ENCODE results near the gene FAM227B. TPM values are rescaled to one million over a fixed set of nuclear protein-coding genes. Genes with fewer than 3 reads are reported as not detected.

FAM227B gene
- total RNA-seq, 1 donor from 2014 or later, result 18.5 TPM

DNA sequence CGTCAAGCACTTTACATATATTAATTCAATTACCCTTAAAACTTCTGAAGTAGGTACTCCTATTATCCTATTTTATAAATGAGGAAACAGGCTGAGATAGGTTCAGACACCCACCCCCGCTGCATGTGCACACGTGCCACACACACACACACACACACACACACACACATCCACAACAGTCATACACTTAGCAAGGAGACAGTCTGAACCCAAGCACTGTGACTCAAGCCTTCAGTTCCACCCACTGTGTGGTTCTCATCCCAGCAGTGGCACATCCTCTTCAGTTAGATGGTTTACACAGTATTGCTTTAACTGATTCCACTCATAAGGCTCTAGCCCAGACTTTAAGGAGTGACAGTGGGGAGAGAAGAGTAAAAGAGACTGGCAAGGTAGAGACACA lies 288.7 kb downstream of the FAM227B start:
- no peak for DNase-seq
- Histone ChIP-seq H3K36me3 (peaks cover 22% of the 10 kb centered on the region), H3K9me3 (replicated peaks) (no peaks in the 10 kb centered on the region), H3K27me3 (ENCODE audit: low read depth) (no peaks in the 10 kb centered on the region), H3K4me3 (no peak overlapping the region), H3K4me1 (no peaks in the 10 kb centered on the region), H3K27ac (replicated peaks) (no peak overlapping the region)
- TF ChIP-seq, protein P1, sequence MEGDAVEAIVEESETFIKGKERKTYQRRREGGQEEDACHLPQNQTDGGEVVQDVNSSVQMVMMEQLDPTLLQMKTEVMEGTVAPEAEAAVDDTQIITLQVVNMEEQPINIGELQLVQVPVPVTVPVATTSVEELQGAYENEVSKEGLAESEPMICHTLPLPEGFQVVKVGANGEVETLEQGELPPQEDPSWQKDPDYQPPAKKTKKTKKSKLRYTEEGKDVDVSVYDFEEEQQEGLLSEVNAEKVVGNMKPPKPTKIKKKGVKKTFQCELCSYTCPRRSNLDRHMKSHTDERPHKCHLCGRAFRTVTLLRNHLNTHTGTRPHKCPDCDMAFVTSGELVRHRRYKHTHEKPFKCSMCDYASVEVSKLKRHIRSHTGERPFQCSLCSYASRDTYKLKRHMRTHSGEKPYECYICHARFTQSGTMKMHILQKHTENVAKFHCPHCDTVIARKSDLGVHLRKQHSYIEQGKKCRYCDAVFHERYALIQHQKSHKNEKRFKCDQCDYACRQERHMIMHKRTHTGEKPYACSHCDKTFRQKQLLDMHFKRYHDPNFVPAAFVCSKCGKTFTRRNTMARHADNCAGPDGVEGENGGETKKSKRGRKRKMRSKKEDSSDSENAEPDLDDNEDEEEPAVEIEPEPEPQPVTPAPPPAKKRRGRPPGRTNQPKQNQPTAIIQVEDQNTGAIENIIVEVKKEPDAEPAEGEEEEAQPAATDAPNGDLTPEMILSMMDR (IDR thresholded peaks at IDR 0.05; ENCODE audit: borderline replicate concordance), result no peak
- intact Hi-C loops (cut with micrococcal nuclease), result no loop called here

DNA sequence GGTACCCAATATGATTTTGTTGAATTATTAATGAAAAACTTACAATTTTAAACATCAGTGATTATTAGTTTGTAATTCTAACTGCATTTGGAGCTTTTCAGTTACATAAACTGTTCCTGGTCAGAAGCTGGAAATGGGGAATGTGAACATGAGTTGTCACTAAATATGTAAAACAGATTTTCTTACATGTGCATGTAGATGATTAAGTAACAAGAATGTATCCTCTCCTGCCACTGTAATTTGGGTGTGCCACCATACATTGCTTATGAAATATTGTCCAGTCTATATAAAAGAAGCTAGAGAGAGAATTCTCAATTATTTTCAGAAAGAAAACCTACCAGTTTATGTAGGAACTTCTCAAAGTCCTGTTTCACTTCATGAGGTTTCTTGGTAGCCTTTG lies 289.2 kb downstream of the FAM227B start:
- no peak for DNase-seq
- Histone ChIP-seq H3K27me3 (ENCODE audit: low read depth) (no peaks in the 10 kb centered on the region), H3K4me3 (no peak overlapping the region), H3K4me1 (no peaks in the 10 kb centered on the region), H3K36me3 (peaks cover 22% of the 10 kb centered on the region), H3K9me3 (replicated peaks) (no peaks in the 10 kb centered on the region), H3K27ac (replicated peaks) (no peak overlapping the region)
- TF ChIP-seq, protein P1 (IDR thresholded peaks at IDR 0.05; ENCODE audit: borderline replicate concordance), result no peak
- intact Hi-C loops (cut with micrococcal nuclease), result no loop called here

DNA sequence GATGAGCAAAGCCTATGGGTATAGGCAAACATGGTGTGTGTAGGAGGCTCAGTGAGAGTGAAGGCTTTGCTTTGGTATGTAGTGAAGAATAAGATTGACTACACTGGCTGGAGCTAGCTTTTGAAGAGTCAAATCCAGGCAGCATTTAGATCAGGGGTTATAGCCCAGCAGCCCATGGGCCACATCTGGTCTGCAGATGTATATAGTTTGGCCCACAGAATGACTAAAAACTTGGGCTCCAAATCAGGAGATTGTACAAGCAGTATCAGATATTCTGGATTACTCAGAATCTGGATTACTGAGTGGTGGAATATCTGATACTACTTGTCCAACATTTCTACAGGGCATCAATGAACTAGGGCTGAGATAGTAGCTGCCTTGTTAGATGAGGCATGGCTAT lies 290.5 kb downstream of the FAM227B start:
- Histone ChIP-seq H3K27ac (replicated peaks) (no peak overlapping the region), H3K4me3 (no peak overlapping the region), H3K4me1 (no peaks in the 10 kb centered on the region), H3K36me3 (peaks cover 22% of the 10 kb centered on the region), H3K9me3 (replicated peaks) (no peaks in the 10 kb centered on the region), H3K27me3 (ENCODE audit: low read depth) (no peaks in the 10 kb centered on the region)
- TF ChIP-seq, protein P1 (IDR thresholded peaks at IDR 0.05; ENCODE audit: borderline replicate concordance), result no peak
- intact Hi-C loops (cut with micrococcal nuclease), result no loop called here
- no peak for DNase-seq

DNA sequence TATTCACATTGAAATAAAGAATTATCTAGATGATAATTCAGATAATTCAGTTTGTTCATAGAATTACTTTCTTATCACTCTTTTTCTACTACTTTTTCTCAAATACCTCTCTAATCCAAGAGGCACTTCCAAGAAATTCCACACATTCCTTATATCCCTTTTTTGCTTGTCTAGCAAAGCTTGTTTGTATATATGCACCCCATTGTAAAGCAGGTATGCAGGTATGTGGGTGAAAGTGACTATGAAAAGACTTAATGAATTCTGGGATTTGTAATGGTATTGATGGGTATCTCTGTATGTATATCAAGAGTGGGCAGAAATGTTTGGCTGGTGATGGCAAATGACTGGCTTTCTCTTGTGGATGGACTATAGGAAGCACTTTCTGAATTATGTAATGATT lies 291.7 kb downstream of the FAM227B start:
- Histone ChIP-seq H3K9me3 (replicated peaks) (no peaks in the 10 kb centered on the region), H3K36me3 (peaks cover 22% of the 10 kb centered on the region), H3K4me1 (no peaks in the 10 kb centered on the region), H3K27me3 (ENCODE audit: low read depth) (no peaks in the 10 kb centered on the region), H3K4me3 (no peak overlapping the region), H3K27ac (replicated peaks) (no peak overlapping the region)
- intact Hi-C loops (cut with micrococcal nuclease), result no loop called here
- TF ChIP-seq, protein P1 (IDR thresholded peaks at IDR 0.05; ENCODE audit: borderline replicate concordance), result no peak
- no peak for DNase-seq

DNA sequence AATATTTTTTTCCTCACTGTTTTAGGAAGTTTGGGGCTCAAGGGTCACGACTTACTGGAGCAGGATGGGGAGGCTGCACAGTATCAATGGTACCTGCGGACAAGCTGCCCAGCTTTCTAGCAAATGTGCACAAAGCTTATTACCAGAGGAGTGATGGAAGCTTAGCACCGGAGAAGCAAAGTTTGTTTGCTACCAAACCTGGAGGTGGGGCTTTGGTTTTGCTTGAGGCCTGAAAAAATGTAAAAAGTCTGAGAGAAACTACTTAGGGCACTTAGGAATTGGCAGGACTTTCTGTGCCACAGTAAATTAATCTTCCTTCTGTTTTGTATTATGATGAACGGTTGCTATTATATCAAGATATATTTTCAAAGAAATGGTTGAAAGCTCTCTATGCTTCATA lies 292.7 kb downstream of the FAM227B start:
- TF ChIP-seq, protein P1 (IDR thresholded peaks at IDR 0.05; ENCODE audit: borderline replicate concordance), result no peak
- intact Hi-C loops (cut with micrococcal nuclease), result no loop called here
- no peak for DNase-seq
- Histone ChIP-seq H3K27ac (replicated peaks) (no peak overlapping the region), H3K27me3 (ENCODE audit: low read depth) (no peaks in the 10 kb centered on the region), H3K36me3 (peaks cover 22% of the 10 kb centered on the region), H3K4me1 (no peaks in the 10 kb centered on the region), H3K9me3 (replicated peaks) (no peaks in the 10 kb centered on the region), H3K4me3 (no peak overlapping the region)

DNA sequence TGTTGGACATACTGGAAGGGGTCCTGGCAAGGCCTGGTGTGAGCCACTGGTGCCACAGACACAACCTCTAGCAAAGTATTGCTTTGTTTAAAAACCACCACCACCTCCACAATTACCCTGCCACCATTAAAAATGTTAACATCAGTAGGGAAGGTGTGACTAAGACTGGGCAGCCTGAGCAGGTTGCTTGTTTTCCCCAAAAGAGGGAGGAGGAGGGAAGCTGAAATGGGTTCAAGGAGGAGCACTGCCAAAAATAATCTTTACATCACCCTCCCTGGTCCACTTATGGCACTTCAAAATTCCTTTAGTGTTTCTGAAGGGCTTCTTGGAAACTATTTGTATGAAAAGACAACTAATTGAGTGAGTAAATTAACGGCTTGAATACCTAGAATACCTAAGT lies 297.4 kb downstream of the FAM227B start:
- intact Hi-C loops (cut with micrococcal nuclease), result no loop called here
- Histone ChIP-seq H3K27me3 (ENCODE audit: low read depth) (no peaks in the 10 kb centered on the region), H3K9me3 (replicated peaks) (no peaks in the 10 kb centered on the region), H3K4me3 (no peak overlapping the region), H3K4me1 (peaks cover 15% of the 10 kb centered on the region), H3K36me3 (peaks cover 45% of the 10 kb centered on the region), H3K27ac (replicated peaks) (no peak overlapping the region)
- DNase-seq, result no peak
- TF ChIP-seq, protein P1 (IDR thresholded peaks at IDR 0.05; ENCODE audit: borderline replicate concordance), result no peak
